Gastroesophageal sphincter (tissue), 4 donors: ENCODE results near the gene RDH14. TPM values are rescaled to one million over a fixed set of nuclear protein-coding genes. Genes with fewer than 3 reads are reported as not detected.
A peak's percentile ranks its signal among the peaks of the same experiment; 100 is the strongest.

Source experiments
- ATAC-seq: fragments of 150-250 bp; one replicate; pipeline ENCODE4 v1.9.1; 2016; ENCODE audit warnings: mild to moderate bottlenecking, moderate library complexity
- H3K27ac ChIP-seq, 4 donors: fragments of 200-600 bp; sonication (generic) in 3 of 4; 1 replicate in 3 of 4; 2 replicates in 1 of 4; pipeline ENCODE4 v1.5.1; 2016 to 2019
- H3K27me3 ChIP-seq: fragments of 200-600 bp; sonication (generic); one replicate; pipeline ENCODE4 v1.5.1; 2019
- H3K36me3 ChIP-seq, 2 donors: fragments of 200-600 bp; sonication (generic); one replicate each; pipeline ENCODE4 v1.5.1; 2019; ENCODE audit warnings: control low read depth in 1 of 2
- H3K4me1 ChIP-seq, 3 donors: fragments of 200-600 bp; sonication (generic); 1 replicate in 2 of 3; 2 replicates in 1 of 3; pipeline ENCODE4 v1.5.1; 2016 to 2019; ENCODE audit warnings: control low read depth in 2 of 3
- H3K4me3 ChIP-seq, 2 donors: fragments of 200-600 bp; sonication (generic); one replicate each; pipeline ENCODE4 v1.5.1; 2019; ENCODE audit warnings: mild to moderate bottlenecking in 1 of 2, moderate library complexity in 1 of 2
- H3K9me3 ChIP-seq, 3 donors: fragments of 200-600 bp; sonication (generic); one replicate each; pipeline ENCODE4 v1.5.1; 2017 to 2019; ENCODE audit warnings: control low read depth in 2 of 3
- EP300 ChIP-seq: sonication (generic); formaldehyde crosslinking; IDR thresholded peaks from one replicate; pipeline ENCODE4 v1.6.1; 2017; ENCODE audit warnings: antibody characterized with exemption, mild to moderate bottlenecking
- POLR2A ChIP-seq, 2 donors: fragments of 450-650 bp; IDR thresholded peaks; one replicate each; pipeline ENCODE4 v1.6.1; 2017; ENCODE audit warnings: antibody characterized with exemption in 2 of 2, mild to moderate bottlenecking in 2 of 2, moderate library complexity in 1 of 2
- POLR2AphosphoS5 ChIP-seq: sonication (generic); formaldehyde crosslinking; IDR thresholded peaks from one replicate; pipeline ENCODE4 v1.6.1; 2017; ENCODE audit warnings: antibody characterized with exemption
- WGBS, 2 donors: methylation state at CpG; one replicate each; pipeline ENCODE4 v1.1.5; 2018; ENCODE audit warnings: low coverage in 1 of 2; 5-methylcytosine and 5-hydroxymethylcytosine counted together
- total RNA-seq, 4 donors: library from RNA; depleted of rRNA; stranded (reverse); fragments of >200 nt; gene quantifications; one replicate each; pipeline ENCODE4 v1.1.0, GENCODE V29; 2016
- TF ChIP-seq, protein P1 (sequence below), 4 experiments: fragments of 200-600 bp in 2 of 4; fragments of 450-650 bp in 2 of 4; sonication (generic) in 1 of 4; IDR thresholded peaks; one replicate each; pipeline ENCODE4 v1.5.1; 2017 to 2019; ENCODE audit warnings: antibody characterized with exemption in 4 of 4, mild to moderate bottlenecking in 2 of 4, moderate library complexity in 2 of 4

Gene RDH14
- total RNA-seq, 4 donors from 2014 or later, result 49.7 to 76.3 (median 61.9) TPM

DNA sequence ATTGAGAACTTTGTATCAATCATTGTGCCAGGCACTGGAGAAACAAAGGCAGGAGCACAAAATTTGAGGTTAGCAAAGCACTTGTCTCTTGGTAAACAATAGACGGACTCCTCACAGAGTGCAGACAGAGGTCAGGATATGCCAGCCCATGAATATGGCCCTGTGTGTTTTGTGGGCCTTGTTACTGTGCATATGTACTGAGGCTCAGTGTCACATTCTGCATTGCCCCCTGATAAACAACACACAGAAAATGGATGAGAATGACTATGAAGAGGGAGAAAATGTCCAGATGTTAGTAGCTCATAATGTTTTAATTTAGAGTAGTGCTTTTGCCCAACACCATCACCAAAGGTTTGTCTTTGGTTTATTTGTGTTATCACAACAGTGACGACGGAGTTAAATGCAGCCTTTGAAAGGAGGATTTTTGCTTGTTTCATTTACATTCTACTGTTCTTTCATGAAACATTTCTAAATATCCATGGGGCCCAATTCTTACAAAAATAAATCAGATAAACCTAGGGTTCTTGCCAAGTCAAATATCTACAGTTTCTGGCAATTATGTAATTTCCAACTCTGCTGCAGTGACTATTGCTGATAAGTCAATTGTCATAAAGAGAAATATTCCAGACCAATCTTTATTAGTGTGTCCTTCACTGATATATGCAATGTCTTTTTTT lies 43.5 kb upstream of the RDH14 start:
- Histone ChIP-seq H3K4me3 (no peak overlapping the region), H3K4me1 (peaks cover 0 to 13% (median 0%) of the 10 kb centered on the region in 3 donors), H3K27me3 (no peaks in the 10 kb centered on the region), H3K9me3 (no peaks in the 10 kb centered on the region), H3K36me3 (no peaks in the 10 kb centered on the region), H3K27ac (no peak overlapping the region)
- TF ChIP-seq POLR2AphosphoS5, result no peak
- TF ChIP-seq, protein P1, sequence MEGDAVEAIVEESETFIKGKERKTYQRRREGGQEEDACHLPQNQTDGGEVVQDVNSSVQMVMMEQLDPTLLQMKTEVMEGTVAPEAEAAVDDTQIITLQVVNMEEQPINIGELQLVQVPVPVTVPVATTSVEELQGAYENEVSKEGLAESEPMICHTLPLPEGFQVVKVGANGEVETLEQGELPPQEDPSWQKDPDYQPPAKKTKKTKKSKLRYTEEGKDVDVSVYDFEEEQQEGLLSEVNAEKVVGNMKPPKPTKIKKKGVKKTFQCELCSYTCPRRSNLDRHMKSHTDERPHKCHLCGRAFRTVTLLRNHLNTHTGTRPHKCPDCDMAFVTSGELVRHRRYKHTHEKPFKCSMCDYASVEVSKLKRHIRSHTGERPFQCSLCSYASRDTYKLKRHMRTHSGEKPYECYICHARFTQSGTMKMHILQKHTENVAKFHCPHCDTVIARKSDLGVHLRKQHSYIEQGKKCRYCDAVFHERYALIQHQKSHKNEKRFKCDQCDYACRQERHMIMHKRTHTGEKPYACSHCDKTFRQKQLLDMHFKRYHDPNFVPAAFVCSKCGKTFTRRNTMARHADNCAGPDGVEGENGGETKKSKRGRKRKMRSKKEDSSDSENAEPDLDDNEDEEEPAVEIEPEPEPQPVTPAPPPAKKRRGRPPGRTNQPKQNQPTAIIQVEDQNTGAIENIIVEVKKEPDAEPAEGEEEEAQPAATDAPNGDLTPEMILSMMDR (IDR thresholded peaks at IDR 0.05), result no peak
- no peak for TF ChIP-seq POLR2A (IDR thresholded peaks at IDR 0.05)
- no peak for TF ChIP-seq EP300
- no peak for ATAC-seq
- WGBS, 2 donors, result 64 to 72% methylated on average over 3 of the region's 3 CpGs

DNA sequence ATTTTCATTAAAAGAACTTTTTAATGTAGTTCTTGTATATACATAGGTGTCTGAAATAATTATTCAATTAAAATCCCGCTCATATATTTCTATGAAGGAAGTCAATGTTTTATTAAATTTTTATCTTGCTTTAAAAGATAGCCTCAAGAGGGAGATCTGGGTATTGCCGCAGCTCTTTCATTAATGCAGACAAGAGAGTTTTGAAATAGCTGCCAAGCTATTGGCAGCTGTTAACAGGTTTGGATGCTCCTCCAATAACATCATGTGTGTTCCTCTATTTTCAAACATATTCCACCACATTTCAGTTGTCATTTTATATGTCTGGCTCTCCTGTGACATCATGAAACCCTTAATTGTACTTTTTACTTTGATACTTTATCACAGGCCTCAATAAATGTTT lies 41.8 kb upstream of the RDH14 start:
- 90 to 96% methylated on average over 2 of the region's 2 CpGs for WGBS, 2 donors
- Histone ChIP-seq H3K4me3 (no peak overlapping the region), H3K36me3 (no peaks in the 10 kb centered on the region), H3K4me1 (peaks cover 0 to 21% (median 3%) of the 10 kb centered on the region in 3 donors), H3K27me3 (no peaks in the 10 kb centered on the region), H3K9me3 (no peaks in the 10 kb centered on the region), H3K27ac (no peak overlapping the region)
- TF ChIP-seq POLR2AphosphoS5 (no peak), POLR2A (IDR thresholded peaks at IDR 0.05) (no peak), EP300 (no peak)
- TF ChIP-seq, protein P1 (IDR thresholded peaks at IDR 0.05), result no peak
- ATAC-seq, result no peak

DNA sequence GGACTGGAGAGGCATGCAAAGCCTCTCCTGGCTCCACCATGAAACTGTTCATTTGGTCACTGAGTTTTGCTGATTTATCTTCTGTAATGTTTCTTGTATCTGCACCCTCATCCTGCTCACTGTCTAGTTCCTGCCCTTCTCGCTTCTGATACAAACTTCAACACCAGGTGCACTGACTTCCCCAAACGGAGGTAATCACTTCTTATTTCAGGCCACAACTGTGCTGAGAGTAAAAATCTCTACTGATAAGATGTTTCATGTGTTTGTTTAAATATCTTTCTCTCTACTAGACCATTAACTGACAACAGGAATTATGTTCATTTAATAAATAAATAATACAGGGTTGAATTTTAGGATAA lies 39.8 kb upstream of the RDH14 start:
- 66 to 81% methylated on average over 2 of the region's 2 CpGs for WGBS, 2 donors
- TF ChIP-seq POLR2A (IDR thresholded peaks at IDR 0.05) (no peak), POLR2AphosphoS5 (no peak), EP300 (no peak)
- TF ChIP-seq, protein P1 (IDR thresholded peaks at IDR 0.05), result no peak
- H3K4me3 ChIP-seq, result no peak overlapping the region
- ATAC-seq, result no peak
- no peaks in the 10 kb centered on the region for H3K27me3 ChIP-seq
- peak overlapping the region in 1 of 4 donors; percentile 17 for H3K27ac ChIP-seq
- no peaks in the 10 kb centered on the region for H3K9me3 ChIP-seq
- H3K36me3 ChIP-seq, result no peaks in the 10 kb centered on the region
- peaks cover 0 to 21% (median 3%) of the 10 kb centered on the region in 3 donors for H3K4me1 ChIP-seq

DNA sequence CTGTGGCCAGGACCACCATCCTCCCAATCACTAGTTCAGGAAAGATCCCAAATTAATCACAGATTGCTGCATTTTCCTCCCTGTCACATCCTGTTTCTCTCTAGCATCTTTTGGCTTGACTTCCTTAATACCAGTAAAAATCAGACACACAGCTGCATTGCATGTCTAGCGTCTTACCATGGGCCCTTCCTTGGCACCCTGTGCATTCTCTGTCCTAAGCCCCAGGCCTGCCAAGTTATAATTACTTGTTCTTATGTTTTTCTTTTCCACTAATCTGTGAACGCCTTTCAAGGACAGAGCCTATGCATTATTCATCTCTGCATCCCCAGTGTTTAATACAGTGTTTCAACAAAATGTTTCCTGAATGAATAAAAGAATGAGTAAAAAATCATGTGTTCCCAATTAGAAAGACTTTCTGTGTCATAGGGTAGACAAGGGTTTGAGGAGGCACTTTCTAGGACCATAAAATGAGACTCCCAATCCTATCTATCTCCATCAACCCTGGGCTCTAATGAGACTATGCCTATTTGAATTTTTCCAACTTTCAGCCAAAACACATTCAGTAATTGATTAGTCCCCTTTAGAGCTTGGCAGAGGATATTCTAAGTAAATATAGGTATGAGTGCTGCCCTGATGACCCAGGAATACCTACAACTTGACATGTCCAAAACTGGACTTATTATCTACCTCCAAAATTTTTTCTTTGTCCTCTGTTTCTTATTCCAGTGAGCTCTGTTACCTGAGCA lies 39.2 kb upstream of the RDH14 start:
- Histone ChIP-seq H3K4me3 (no peak overlapping the region), H3K9me3 (no peaks in the 10 kb centered on the region), H3K4me1 (peaks cover 0 to 21% (median 3%) of the 10 kb centered on the region in 3 donors), H3K27ac (peak overlapping the region in 3 of 4 donors; percentile 30 to 51 (median 37)), H3K27me3 (no peaks in the 10 kb centered on the region), H3K36me3 (no peaks in the 10 kb centered on the region)
- peak; percentile 9 for TF ChIP-seq POLR2AphosphoS5
- TF ChIP-seq EP300, result no peak
- 7% methylated on average over 2 of the region's 2 CpGs for WGBS, 2 donors
- ATAC-seq, result no peak

GRCh38 chr2:18598848-18599484 lies 38.5 kb upstream of the RDH14 start:
- TF ChIP-seq, protein P1 (IDR thresholded peaks at IDR 0.05), result no peak
- TF ChIP-seq EP300 (no peak), POLR2AphosphoS5 (no peak), POLR2A (IDR thresholded peaks at IDR 0.05) (no peak)
- Histone ChIP-seq H3K4me1 (peaks cover 0 to 21% (median 3%) of the 10 kb centered on the region in 3 donors), H3K4me3 (no peak overlapping the region), H3K27ac (peak overlapping the region in 3 of 4 donors; percentile 30 to 44 (median 37)), H3K27me3 (no peaks in the 10 kb centered on the region), H3K36me3 (no peaks in the 10 kb centered on the region), H3K9me3 (no peaks in the 10 kb centered on the region)
- WGBS, 2 donors, result 48 to 50% methylated on average over 4 to 6 of the region's 6 CpGs
- ATAC-seq, result peak; percentile 10
